ENCODE results near the gene FIBIN.

Gene FIBIN

GRCh38 chr11:26948881-26949280, 45.0 kb upstream of the FIBIN start:
- TF ChIP-seq MAX (IDR thresholded peaks at IDR 0.05; ENCODE audit: low read depth, low read length) (no peak), CTCF (IDR thresholded peaks at IDR 0.05; ENCODE audit: low read depth, low read length) (no peak), MYC (IDR thresholded peaks at IDR 0.05; ENCODE audit: low read depth, low read length) (no peak), POLR2A (IDR thresholded peaks at IDR 0.05; ENCODE audit: extremely low read depth, insufficient read length) (no peak)
- DNase-seq (ENCODE audit: low read depth) = no peak
- H3K4me3 ChIP-seq (ENCODE audit: low read depth, low read length) = no peak overlapping the region

GRCh38 chr11:26949846-26950245, 44.1 kb upstream of the FIBIN start:
- TF ChIP-seq POLR2A (IDR thresholded peaks at IDR 0.05; ENCODE audit: extremely low read depth, insufficient read length) (no peak), MYC (IDR thresholded peaks at IDR 0.05; ENCODE audit: low read depth, low read length) (no peak), MAX (IDR thresholded peaks at IDR 0.05; ENCODE audit: low read depth, low read length) (no peak), CTCF (IDR thresholded peaks at IDR 0.05; ENCODE audit: low read depth, low read length) (no peak)

GRCh38 chr11:26950260-26950719, 43.6 kb upstream of the FIBIN start:
- H3K4me3 ChIP-seq (ENCODE audit: low read depth, low read length) = no peak overlapping the region
- TF ChIP-seq MYC (IDR thresholded peaks at IDR 0.05; ENCODE audit: low read depth, low read length) = no peak
- no peak for TF ChIP-seq CTCF (IDR thresholded peaks at IDR 0.05; ENCODE audit: low read depth, low read length)
- no peak for TF ChIP-seq POLR2A (IDR thresholded peaks at IDR 0.05; ENCODE audit: extremely low read depth, insufficient read length)
- TF ChIP-seq MAX (IDR thresholded peaks at IDR 0.05; ENCODE audit: low read depth, low read length) = no peak
- DNase-seq (ENCODE audit: low read depth) = no peak

More at GRCh38 chr11:26949846-26950245, 44.1 kb upstream of the FIBIN start:
- no peak overlapping the region for H3K4me3 ChIP-seq (ENCODE audit: low read depth, low read length)
- DNase-seq (ENCODE audit: low read depth) = no peak

GRCh38 chr11:26951809-26952515, 42.0 kb upstream of the FIBIN start:
- H3K4me3 ChIP-seq (ENCODE audit: low read depth, low read length) = no peak overlapping the region
- DNase-seq (ENCODE audit: low read depth) = no peak
- no peak for TF ChIP-seq MYC (IDR thresholded peaks at IDR 0.05; ENCODE audit: low read depth, low read length)
- no peak for TF ChIP-seq CTCF (IDR thresholded peaks at IDR 0.05; ENCODE audit: low read depth, low read length)
- TF ChIP-seq MAX (IDR thresholded peaks at IDR 0.05; ENCODE audit: low read depth, low read length) = no peak
- no peak for TF ChIP-seq POLR2A (IDR thresholded peaks at IDR 0.05; ENCODE audit: extremely low read depth, insufficient read length)

GRCh38 chr11:26953770-26954392, 40.0 kb upstream of the FIBIN start:
- no peak for TF ChIP-seq POLR2A (IDR thresholded peaks at IDR 0.05; ENCODE audit: extremely low read depth, insufficient read length)
- TF ChIP-seq CTCF (IDR thresholded peaks at IDR 0.05; ENCODE audit: low read depth, low read length) = no peak
- TF ChIP-seq MYC (IDR thresholded peaks at IDR 0.05; ENCODE audit: low read depth, low read length) = no peak
- no peak for TF ChIP-seq MAX (IDR thresholded peaks at IDR 0.05; ENCODE audit: low read depth, low read length)
- DNase-seq (ENCODE audit: low read depth) = no peak
- H3K4me3 ChIP-seq (ENCODE audit: low read depth, low read length) = no peak overlapping the region
